ENCODE results near the gene APOB.

- TF ChIP-seq CTCF (conservative IDR thresholded peaks at IDR 0.05) (no peak), ZFX (IDR thresholded peaks at IDR 0.05) (no peak)
These were observed 70.9 kb downstream of the APOB start for GRCh38 chr2:20972792-20973565.

Data from C4-2B (cell line).